Colonic mucosa (tissue), 4 donors: ENCODE measurements around the gene CLCN2. TPM values are rescaled to one million over a fixed set of nuclear protein-coding genes. Genes with fewer than 3 reads are reported as not detected.

Experiments used
- DNase-seq: peaks from one replicate; pipeline ENCODE4 v3.0.0-alpha.2; 2020
- H3K27ac ChIP-seq: fragments of 200-600 bp; one replicate; pipeline ENCODE4 v1.8.0; 2021
- H3K27me3 ChIP-seq: fragments of 200-600 bp; one replicate; pipeline ENCODE4 v1.8.0; 2021
- H3K36me3 ChIP-seq: fragments of 200-600 bp; one replicate; pipeline ENCODE4 v1.8.0; 2021
- H3K4me1 ChIP-seq: fragments of 200-600 bp; one replicate; pipeline ENCODE4 v1.8.0; 2021; ENCODE audit warnings: mild to moderate bottlenecking
- H3K4me3 ChIP-seq: fragments of 200-600 bp; one replicate; pipeline ENCODE4 v1.8.0; 2021
- H3K9ac ChIP-seq, 2 donors: one replicate each; pipeline ENCODE4 v1.7.0; 2013; ENCODE audit warnings: control low read depth in 2 of 2, low read depth in 2 of 2, low read length in 2 of 2
- H3K9me3 ChIP-seq: fragments of 200-600 bp; one replicate; pipeline ENCODE4 v1.8.0; 2021
- intact Hi-C: fragments of 100-400 bp; cut with DNase I; formaldehyde crosslinking; loops from one replicate; pipeline ENCODE4 v1.14.1; 2022
- total RNA-seq, 2 donors: library from RNA; stranded (reverse); fragmentation: NEBNext Ultra II Directional in 1 of 2; extraction: Animal tissue kit (Norgen Biotek cat#: 25700) in 1 of 2; gene quantifications; one replicate each; pipeline ENCODE4 v1.2.1, GENCODE V29; 2021
- TF ChIP-seq, protein P1 (sequence below): fragments of 200-600 bp; IDR thresholded peaks from one replicate; pipeline ENCODE4 v1.8.0; 2022; ENCODE audit warnings: antibody characterized with exemption, mild to moderate bottlenecking
- donor health status: healthy.
- donor health status: DM: no; HTN: no; CAD: no.
- donor health status: DM: no; HTN: no; CAD: no.

Gene CLCN2
- total RNA-seq, 2 donors from 2014 or later = 61.1 to 71.6 TPM

- Histone ChIP-seq H3K9ac (peak within 1 kb of the TSS; percentile 72 to 81), H3K27me3 (no peaks in the 10 kb centered on the region), H3K36me3 (peaks cover 13% of the 10 kb centered on the region), H3K4me3 (peak within 1 kb of the TSS; percentile 85), H3K9me3 (no peaks in the 10 kb centered on the region), H3K4me1 (no peaks in the 10 kb centered on the region), H3K27ac (peak within 1 kb of the TSS; percentile 78)
- TF ChIP-seq, protein P1, sequence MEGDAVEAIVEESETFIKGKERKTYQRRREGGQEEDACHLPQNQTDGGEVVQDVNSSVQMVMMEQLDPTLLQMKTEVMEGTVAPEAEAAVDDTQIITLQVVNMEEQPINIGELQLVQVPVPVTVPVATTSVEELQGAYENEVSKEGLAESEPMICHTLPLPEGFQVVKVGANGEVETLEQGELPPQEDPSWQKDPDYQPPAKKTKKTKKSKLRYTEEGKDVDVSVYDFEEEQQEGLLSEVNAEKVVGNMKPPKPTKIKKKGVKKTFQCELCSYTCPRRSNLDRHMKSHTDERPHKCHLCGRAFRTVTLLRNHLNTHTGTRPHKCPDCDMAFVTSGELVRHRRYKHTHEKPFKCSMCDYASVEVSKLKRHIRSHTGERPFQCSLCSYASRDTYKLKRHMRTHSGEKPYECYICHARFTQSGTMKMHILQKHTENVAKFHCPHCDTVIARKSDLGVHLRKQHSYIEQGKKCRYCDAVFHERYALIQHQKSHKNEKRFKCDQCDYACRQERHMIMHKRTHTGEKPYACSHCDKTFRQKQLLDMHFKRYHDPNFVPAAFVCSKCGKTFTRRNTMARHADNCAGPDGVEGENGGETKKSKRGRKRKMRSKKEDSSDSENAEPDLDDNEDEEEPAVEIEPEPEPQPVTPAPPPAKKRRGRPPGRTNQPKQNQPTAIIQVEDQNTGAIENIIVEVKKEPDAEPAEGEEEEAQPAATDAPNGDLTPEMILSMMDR = no peak
- DNase-seq = no peak
- intact Hi-C loops = no loop called here
These were observed 24.0 kb downstream of the CLCN2 start, which contains the start of gene FAM131A for GRCh38 chr3:184337399-184337714. FAM131A (plus strand) TSS chr3:184337600; CDS start chr3:184337631, 31 bp downstream.

DNA sequence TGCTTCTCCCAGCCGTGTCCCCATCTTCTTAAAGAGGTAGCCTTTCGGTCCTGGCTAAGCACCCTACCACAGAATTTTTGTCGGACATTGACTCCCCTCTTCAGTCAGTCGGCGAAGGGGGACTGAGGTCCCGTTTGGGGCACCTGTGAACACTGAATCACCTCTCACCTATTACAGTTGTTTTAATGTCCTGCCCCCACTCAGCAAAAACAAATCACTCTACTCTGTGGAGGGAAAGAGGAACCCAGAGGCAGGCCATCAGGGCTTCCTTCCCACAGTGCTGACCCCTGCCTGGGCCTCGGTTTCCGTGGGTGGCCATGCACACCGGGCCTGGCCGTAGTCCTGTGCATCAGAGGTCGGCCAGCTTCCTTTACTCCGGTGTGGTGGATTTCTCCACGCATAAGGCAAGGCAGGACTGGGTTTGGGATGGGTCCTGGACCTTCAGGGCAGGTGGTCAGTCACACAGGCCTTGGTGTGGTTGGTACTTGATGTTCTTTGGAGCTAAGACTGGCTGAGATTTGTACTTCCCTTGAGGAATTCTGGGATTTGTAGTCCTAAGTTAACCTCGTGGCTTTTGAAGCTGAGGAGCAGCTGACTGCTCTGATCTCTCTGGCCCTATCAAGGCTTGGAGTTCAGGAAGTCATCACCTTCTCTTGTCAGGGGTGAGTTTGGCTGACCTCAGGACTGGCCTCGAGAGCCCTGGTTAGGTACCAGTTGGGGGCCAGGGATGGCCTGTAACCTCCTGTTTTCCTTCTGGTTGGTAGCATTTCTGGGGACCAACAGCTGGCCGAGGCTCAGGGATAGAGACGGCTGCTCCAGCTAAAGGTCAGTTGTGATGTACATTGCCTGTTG, 24.6 kb downstream of the CLCN2 start:
- H3K4me1 ChIP-seq = no peaks in the 10 kb centered on the region
- intact Hi-C loops = no loop called here
- no peak for DNase-seq

GRCh38 chr3:184335661-184336546, 25.5 kb downstream of the CLCN2 start:
- H3K4me3 ChIP-seq = peak overlapping the region; percentile 85
- H3K36me3 ChIP-seq = peaks cover 28% of the 10 kb centered on the region
- peak overlapping the region; percentile 78 for H3K27ac ChIP-seq
- DNase-seq = peak; percentile 91
- H3K4me1 ChIP-seq = no peaks in the 10 kb centered on the region
- TF ChIP-seq, protein P1 = no peak
- H3K9me3 ChIP-seq = no peaks in the 10 kb centered on the region
- peak overlapping the region; percentile 72 to 81 for H3K9ac ChIP-seq
- intact Hi-C loops = no loop called here
- H3K27me3 ChIP-seq = no peaks in the 10 kb centered on the region

More for the DNA sequence above, 24.6 kb downstream of the CLCN2 start:
- H3K36me3 ChIP-seq = peaks cover 19% of the 10 kb centered on the region
- peak overlapping the region; percentile 72 to 81 for H3K9ac ChIP-seq
- H3K27ac ChIP-seq = peak overlapping the region; percentile 78
- TF ChIP-seq, protein P1 = no peak
- no peaks in the 10 kb centered on the region for H3K27me3 ChIP-seq
- no peaks in the 10 kb centered on the region for H3K9me3 ChIP-seq
- peak overlapping the region; percentile 85 for H3K4me3 ChIP-seq

DNA sequence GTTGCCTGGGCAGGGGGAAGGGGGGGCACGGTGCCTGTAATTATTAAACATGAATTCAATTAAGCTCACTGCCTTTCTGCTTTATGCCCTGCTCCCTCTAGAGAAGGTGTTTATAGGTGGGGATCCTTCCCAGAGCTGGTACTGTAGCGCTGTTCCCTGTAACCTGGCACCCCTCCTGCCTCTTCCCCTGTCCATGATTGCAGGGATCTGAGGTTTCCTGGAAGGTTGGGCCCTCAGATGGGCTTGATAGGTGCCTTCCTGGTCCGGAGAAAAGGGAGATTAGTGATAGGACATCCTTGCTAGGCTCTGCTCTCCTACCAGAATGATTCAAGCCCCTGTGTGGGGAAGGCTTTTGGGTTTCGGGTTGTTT, 26.1 kb downstream of the CLCN2 start:
- intact Hi-C loops = no loop called here
- no peak overlapping the region for H3K4me3 ChIP-seq
- peak overlapping the region; percentile 78 for H3K27ac ChIP-seq
- no peaks in the 10 kb centered on the region for H3K27me3 ChIP-seq
- peaks cover 28% of the 10 kb centered on the region for H3K36me3 ChIP-seq
- H3K9me3 ChIP-seq = no peaks in the 10 kb centered on the region
- TF ChIP-seq, protein P1 = no peak
- no peak for DNase-seq
- H3K4me1 ChIP-seq = no peaks in the 10 kb centered on the region
- H3K9ac ChIP-seq = peak overlapping the region; percentile 37 to 81

DNA sequence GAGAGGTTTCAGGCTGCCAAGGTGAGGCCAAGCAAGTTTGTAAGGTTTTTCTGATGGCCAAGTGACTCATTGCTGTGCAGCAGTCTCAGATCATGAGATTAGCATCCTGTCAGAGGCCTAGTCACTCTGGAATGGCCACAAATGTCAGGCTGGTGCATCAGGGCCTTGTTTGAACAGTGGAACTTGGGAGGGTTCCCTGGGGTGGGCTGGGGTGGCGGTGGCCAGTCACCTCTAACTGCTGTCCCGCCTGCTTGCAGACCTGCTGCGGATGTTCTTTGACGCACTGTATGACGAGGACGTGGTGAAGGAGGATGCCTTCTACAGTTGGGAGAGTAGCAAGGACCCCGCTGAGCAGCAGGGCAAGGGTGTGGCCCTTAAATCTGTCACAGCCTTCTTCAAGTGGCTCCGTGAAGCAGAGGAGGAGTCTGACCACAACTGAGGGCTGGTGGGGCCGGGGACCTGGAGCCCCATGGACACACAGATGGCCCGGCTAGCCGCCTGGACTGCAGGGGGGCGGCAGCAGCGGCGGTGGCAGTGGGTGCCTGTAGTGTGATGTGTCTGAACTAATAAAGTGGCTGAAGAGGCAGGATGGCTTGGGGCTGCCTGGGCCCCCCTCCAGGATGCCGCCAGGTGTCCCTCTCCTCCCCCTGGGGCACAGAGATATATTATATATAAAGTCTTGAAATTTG, 26.8 kb downstream of the CLCN2 start:
- H3K27ac ChIP-seq = peak overlapping the region; percentile 78
- TF ChIP-seq, protein P1 = no peak
- DNase-seq = no peak
- peaks cover 30% of the 10 kb centered on the region for H3K36me3 ChIP-seq
- no peak overlapping the region for H3K4me3 ChIP-seq
- intact Hi-C loops = no loop called here
- no peaks in the 10 kb centered on the region for H3K27me3 ChIP-seq
- no peaks in the 10 kb centered on the region for H3K9me3 ChIP-seq
- no peak overlapping the region for H3K9ac ChIP-seq
- H3K4me1 ChIP-seq = no peaks in the 10 kb centered on the region
